GM12878 (cell line): ENCODE measurements around the gene PDE1C.

Experiments
- BHLHE40 ChIP-seq, 2 experiments: fragments of 450-650 bp in 1 of 2; IDR thresholded peaks; 2 replicates each; pipeline ENCODE4 v1.6.1; 2011 to 2017; ENCODE audit warnings: low read depth in 2 of 2, borderline replicate concordance in 1 of 2, improper control_type of control experiment in 1 of 2, low read length in 1 of 2, mild to moderate bottlenecking in 1 of 2
- BMI1 ChIP-seq: fragments of 450-650 bp; IDR thresholded peaks from 2 replicates; pipeline ENCODE4 v1.6.1; 2016; ENCODE audit warnings: mild to moderate bottlenecking, moderate library complexity, borderline replicate concordance
- CREM ChIP-seq: IDR thresholded peaks from 2 replicates; pipeline ENCODE4 v1.6.1; 2014; ENCODE audit warnings: antibody characterized with exemption, low read depth
- CTCF ChIP-seq, 3 experiments: IDR thresholded peaks in 2 of 3; conservative IDR thresholded peaks in 1 of 3; 2 replicates each; pipeline ENCODE4 v1.5.1; 2011; ENCODE audit warnings: low read depth in 3 of 3, low read length in 3 of 3, mild to moderate bottlenecking in 3 of 3, control low read depth in 2 of 3, moderate library complexity in 2 of 3, inconsistent platforms in 1 of 3, mixed read lengths in 1 of 3; ENCODE audit not compliant: control insufficient read depth in 2 of 3, insufficient read depth in 1 of 3; ENCODE audit errors: extremely low read depth in 1 of 3
- IRF5 ChIP-seq: fragments of 450-650 bp; IDR thresholded peaks from 2 replicates; pipeline ENCODE4 v1.6.1; 2017; ENCODE audit warnings: borderline replicate concordance
- POLR2AphosphoS5 ChIP-seq: IDR thresholded peaks from 2 replicates; pipeline ENCODE4 v1.6.1; 2011; ENCODE audit warnings: mild to moderate bottlenecking, low read length, inconsistent platforms
- REST ChIP-seq: IDR thresholded peaks from 2 replicates; pipeline ENCODE4 v1.6.1; 2012; ENCODE audit warnings: mild to moderate bottlenecking, low read depth, low read length
- ZSCAN29 ChIP-seq: fragments of 450-650 bp; IDR thresholded peaks from 2 replicates; pipeline ENCODE4 v1.6.1; 2017; ENCODE audit warnings: mild to moderate bottlenecking, moderate library complexity

- no peak for TF ChIP-seq POLR2AphosphoS5
- TF ChIP-seq IRF5 = no peak
- no peak for TF ChIP-seq CREM
- TF ChIP-seq BMI1 = no peak
- TF ChIP-seq BHLHE40 (IDR thresholded peaks at IDR 0.05; ENCODE audit: borderline replicate concordance in 1 of 2, low read depth in 2 of 2, low read length in 1 of 2) = no peak
- no peak for TF ChIP-seq ZSCAN29
- TF ChIP-seq CTCF (IDR thresholded peaks at IDR 0.05 in 2 of 3, conservative IDR thresholded peaks at IDR 0.05 in 1 of 3; ENCODE audit: control insufficient read depth in 2 of 3, extremely low read depth in 1 of 3, insufficient read depth in 1 of 3, low read depth in 3 of 3, low read length in 3 of 3) = no peak
- TF ChIP-seq REST = no peak
These were observed 47.6 kb upstream of the PDE1C start for GRCh38 chr7:32117837-32118236.
